Transverse colon (tissue), 3 donors: ENCODE results near the gene PALLD.

Experiments used
- CTCF ChIP-seq, 5 experiments: fragments of 200-600 bp in 3 of 5; fragments of 450-650 bp in 2 of 5; sonication (generic) in 3 of 5; IDR thresholded peaks; 1 replicate in 2 of 5; 2 replicates in 3 of 5; pipeline ENCODE4 v1.5.1; 2016 to 2017; ENCODE audit warnings: antibody characterized with exemption in 5 of 5, inconsistent platforms in 3 of 5, mild to moderate bottlenecking in 2 of 5, moderate library complexity in 1 of 5
- EP300 ChIP-seq: sonication (generic); formaldehyde crosslinking; IDR thresholded peaks from one replicate; pipeline ENCODE4 v1.6.1; 2017; ENCODE audit warnings: antibody characterized with exemption, low read depth
- POLR2A ChIP-seq: fragments of 450-650 bp; IDR thresholded peaks from one replicate; pipeline ENCODE4 v1.6.1; 2016; ENCODE audit warnings: antibody characterized with exemption, mild to moderate bottlenecking, moderate library complexity

GRCh38 chr4:168863719-168864647 is 367.1 kb downstream of the PALLD start:
- TF ChIP-seq POLR2A (no peak), EP300 (no peak), CTCF (IDR thresholded peaks at IDR 0.05) (no peak)
